GM12878 (cell line): ENCODE measurements around the gene NEFH. TPM values are rescaled to one million over a fixed set of nuclear protein-coding genes. Genes with fewer than 3 reads are reported as not detected.

Experiments
- ATF7 ChIP-seq: fragments of 450-650 bp; IDR thresholded peaks from 2 replicates; pipeline ENCODE4 v1.6.1; 2016; ENCODE audit warnings: low read depth, mild to moderate bottlenecking
- CHD1 ChIP-seq: IDR thresholded peaks from 2 replicates; pipeline ENCODE4 v1.6.1; 2012; ENCODE audit warnings: low read depth, low read length, improper control_type of control experiment
- FOS ChIP-seq: IDR thresholded peaks from 3 replicates; pipeline ENCODE4 v1.6.1; 2011; ENCODE audit warnings: borderline replicate concordance; ENCODE audit not compliant: insufficient read length; ENCODE audit errors: extremely low read depth
- KLF5 ChIP-seq: fragments of 450-650 bp; IDR thresholded peaks from 2 replicates; pipeline ENCODE4 v1.6.1; 2014; ENCODE audit warnings: mild to moderate bottlenecking; ENCODE audit not compliant: partially characterized antibody
- NR2F1 ChIP-seq: fragments of 450-650 bp; conservative IDR thresholded peaks from 2 replicates; pipeline ENCODE4 v1.6.1; 2017; ENCODE audit warnings: mild to moderate bottlenecking
- RAD21 ChIP-seq: IDR thresholded peaks from 2 replicates; pipeline ENCODE4 v1.6.1; 2011; ENCODE audit warnings: mild to moderate bottlenecking, low read depth, low read length, moderate library complexity; ENCODE audit not compliant: insufficient read depth
- RAD51 ChIP-seq: fragments of 450-650 bp; IDR thresholded peaks from 2 replicates; pipeline ENCODE4 v1.6.1; 2016; ENCODE audit warnings: moderate library complexity, mild to moderate bottlenecking, inconsistent platforms
- SUZ12 ChIP-seq: fragments of 200-600 bp; sonication (generic); IDR thresholded peaks from one replicate; pipeline ENCODE4 v1.6.1; 2018; ENCODE audit warnings: antibody characterized with exemption, mild to moderate bottlenecking; ENCODE audit not compliant: unreplicated experiment
- ZNF217 ChIP-seq: fragments of 450-650 bp; IDR thresholded peaks from 2 replicates; pipeline ENCODE4 v1.6.1; 2017; ENCODE audit warnings: antibody characterized with exemption, mild to moderate bottlenecking
- polyA plus RNA-seq, 11 experiments: library from polyadenylated mRNA; depleted of rRNA in 4 of 11; unstranded in 6 of 11; stranded (reverse) in 5 of 11; fragments of >200 nt; fragmentation: Nextera tagmentation in 4 of 11; fragmentation: Illumina TruSeq in 1 of 11; extraction: Ambion mirVana in 4 of 11; extraction: Trizol in 1 of 11; gene quantifications; 1 replicate in 1 of 11; 2 replicates in 10 of 11; pipeline versions ENCODE4 v1.2.1 to v1.2.3, GENCODE V29; 2011 to 2016; ENCODE audit warnings: inconsistent platforms in 2 of 11, missing spikeins in 2 of 11, low read depth in 1 of 11
- total RNA-seq, 4 experiments: library from RNA; depleted of rRNA in 3 of 4; stranded (reverse); fragments of >200 nt in 3 of 4; fragmentation: Illumina TruSeq in 1 of 4; extraction: Trizol in 1 of 4; gene quantifications; 2 replicates each; pipeline versions ENCODE4 v1.2.1 to v1.2.3, GENCODE V29; 2013 to 2021
- TF ChIP-seq, protein P1 (sequence below): fragments of 450-650 bp; IDR thresholded peaks from 2 replicates; pipeline ENCODE4 v1.6.1; 2017; ENCODE audit warnings: antibody characterized with exemption, mild to moderate bottlenecking, moderate library complexity
- TF ChIP-seq, protein P2 (sequence below): fragments of 450-650 bp; IDR thresholded peaks from 2 replicates; pipeline ENCODE4 v1.6.1; 2018; ENCODE audit warnings: mild to moderate bottlenecking, low read depth, moderate library complexity; ENCODE audit not compliant: partially characterized antibody
- TF ChIP-seq, protein P3 (sequence below), 3 experiments: IDR thresholded peaks in 2 of 3; conservative IDR thresholded peaks in 1 of 3; 2 replicates each; pipeline ENCODE4 v1.5.1; 2011; ENCODE audit warnings: low read depth in 3 of 3, low read length in 3 of 3, mild to moderate bottlenecking in 3 of 3, control low read depth in 2 of 3, moderate library complexity in 2 of 3, inconsistent platforms in 1 of 3, mixed read lengths in 1 of 3; ENCODE audit not compliant: control insufficient read depth in 2 of 3, insufficient read depth in 1 of 3; ENCODE audit errors: extremely low read depth in 1 of 3

NEFH gene
- total and polyA plus RNA-seq, 10 of the 15 experiments (the other 5 are each of a cell fraction or from before 2014, with no cell fraction given) = 0.02 to 0.25 (median 0.09) TPM

DNA sequence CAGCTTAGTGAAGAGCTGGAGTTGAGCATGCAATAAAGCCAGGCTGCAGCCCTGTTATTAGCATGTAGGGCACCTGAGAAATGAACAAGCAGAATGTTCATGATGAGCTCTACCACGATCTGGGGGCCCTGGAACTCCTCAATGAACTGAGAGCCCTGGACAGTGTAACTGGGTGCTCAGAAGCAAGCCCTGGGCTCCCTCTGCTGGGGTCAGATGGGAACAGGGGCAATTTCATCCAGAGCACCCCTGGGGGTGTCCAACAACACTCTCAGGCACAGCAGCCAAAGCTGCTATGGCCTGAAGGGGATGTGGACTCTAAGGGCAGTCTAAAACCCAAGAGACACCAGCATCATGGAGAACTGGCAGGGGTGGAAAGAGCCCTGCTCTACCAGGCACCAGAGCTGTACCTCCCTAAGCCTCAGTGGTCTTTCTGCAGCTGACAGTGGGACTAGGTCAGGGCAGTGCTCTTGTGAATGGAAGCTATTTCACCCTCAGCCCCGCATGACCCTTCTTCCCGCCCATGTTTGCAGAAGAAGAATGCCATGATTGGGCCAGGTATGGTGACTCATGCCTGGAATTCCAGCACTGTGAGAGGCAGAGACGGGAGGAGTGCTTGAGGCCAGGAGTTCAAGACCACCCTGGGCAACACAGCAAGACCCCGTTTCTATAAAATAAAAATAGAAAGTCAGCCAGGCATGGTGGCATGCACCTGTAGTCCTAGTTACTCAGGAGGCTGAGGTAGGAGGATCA is 44.6 kb downstream of the NEFH start (continued):
- TF ChIP-seq, protein P1, sequence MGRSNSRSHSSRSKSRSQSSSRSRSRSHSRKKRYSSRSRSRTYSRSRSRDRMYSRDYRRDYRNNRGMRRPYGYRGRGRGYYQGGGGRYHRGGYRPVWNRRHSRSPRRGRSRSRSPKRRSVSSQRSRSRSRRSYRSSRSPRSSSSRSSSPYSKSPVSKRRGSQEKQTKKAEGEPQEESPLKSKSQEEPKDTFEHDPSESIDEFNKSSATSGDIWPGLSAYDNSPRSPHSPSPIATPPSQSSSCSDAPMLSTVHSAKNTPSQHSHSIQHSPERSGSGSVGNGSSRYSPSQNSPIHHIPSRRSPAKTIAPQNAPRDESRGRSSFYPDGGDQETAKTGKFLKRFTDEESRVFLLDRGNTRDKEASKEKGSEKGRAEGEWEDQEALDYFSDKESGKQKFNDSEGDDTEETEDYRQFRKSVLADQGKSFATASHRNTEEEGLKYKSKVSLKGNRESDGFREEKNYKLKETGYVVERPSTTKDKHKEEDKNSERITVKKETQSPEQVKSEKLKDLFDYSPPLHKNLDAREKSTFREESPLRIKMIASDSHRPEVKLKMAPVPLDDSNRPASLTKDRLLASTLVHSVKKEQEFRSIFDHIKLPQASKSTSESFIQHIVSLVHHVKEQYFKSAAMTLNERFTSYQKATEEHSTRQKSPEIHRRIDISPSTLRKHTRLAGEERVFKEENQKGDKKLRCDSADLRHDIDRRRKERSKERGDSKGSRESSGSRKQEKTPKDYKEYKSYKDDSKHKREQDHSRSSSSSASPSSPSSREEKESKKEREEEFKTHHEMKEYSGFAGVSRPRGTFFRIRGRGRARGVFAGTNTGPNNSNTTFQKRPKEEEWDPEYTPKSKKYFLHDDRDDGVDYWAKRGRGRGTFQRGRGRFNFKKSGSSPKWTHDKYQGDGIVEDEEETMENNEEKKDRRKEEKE = no peak
- TF ChIP-seq FOS (no peak), ZNF217 (no peak), CHD1 (no peak), ATF7 (no peak), KLF5 (no peak), RAD51 (no peak), SUZ12 (no peak), RAD21 (peak; percentile 70), NR2F1 (no peak)
- TF ChIP-seq, protein P2, sequence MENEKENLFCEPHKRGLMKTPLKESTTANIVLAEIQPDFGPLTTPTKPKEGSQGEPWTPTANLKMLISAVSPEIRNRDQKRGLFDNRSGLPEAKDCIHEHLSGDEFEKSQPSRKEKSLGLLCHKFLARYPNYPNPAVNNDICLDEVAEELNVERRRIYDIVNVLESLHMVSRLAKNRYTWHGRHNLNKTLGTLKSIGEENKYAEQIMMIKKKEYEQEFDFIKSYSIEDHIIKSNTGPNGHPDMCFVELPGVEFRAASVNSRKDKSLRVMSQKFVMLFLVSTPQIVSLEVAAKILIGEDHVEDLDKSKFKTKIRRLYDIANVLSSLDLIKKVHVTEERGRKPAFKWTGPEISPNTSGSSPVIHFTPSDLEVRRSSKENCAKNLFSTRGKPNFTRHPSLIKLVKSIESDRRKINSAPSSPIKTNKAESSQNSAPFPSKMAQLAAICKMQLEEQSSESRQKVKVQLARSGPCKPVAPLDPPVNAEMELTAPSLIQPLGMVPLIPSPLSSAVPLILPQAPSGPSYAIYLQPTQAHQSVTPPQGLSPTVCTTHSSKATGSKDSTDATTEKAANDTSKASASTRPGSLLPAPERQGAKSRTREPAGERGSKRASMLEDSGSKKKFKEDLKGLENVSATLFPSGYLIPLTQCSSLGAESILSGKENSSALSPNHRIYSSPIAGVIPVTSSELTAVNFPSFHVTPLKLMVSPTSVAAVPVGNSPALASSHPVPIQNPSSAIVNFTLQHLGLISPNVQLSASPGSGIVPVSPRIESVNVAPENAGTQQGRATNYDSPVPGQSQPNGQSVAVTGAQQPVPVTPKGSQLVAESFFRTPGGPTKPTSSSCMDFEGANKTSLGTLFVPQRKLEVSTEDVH = no peak
- TF ChIP-seq, protein P3, sequence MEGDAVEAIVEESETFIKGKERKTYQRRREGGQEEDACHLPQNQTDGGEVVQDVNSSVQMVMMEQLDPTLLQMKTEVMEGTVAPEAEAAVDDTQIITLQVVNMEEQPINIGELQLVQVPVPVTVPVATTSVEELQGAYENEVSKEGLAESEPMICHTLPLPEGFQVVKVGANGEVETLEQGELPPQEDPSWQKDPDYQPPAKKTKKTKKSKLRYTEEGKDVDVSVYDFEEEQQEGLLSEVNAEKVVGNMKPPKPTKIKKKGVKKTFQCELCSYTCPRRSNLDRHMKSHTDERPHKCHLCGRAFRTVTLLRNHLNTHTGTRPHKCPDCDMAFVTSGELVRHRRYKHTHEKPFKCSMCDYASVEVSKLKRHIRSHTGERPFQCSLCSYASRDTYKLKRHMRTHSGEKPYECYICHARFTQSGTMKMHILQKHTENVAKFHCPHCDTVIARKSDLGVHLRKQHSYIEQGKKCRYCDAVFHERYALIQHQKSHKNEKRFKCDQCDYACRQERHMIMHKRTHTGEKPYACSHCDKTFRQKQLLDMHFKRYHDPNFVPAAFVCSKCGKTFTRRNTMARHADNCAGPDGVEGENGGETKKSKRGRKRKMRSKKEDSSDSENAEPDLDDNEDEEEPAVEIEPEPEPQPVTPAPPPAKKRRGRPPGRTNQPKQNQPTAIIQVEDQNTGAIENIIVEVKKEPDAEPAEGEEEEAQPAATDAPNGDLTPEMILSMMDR (IDR thresholded peaks at IDR 0.05 in 2 of 3, conservative IDR thresholded peaks at IDR 0.05 in 1 of 3; ENCODE audit: control insufficient read depth in 2 of 3, extremely low read depth in 1 of 3, insufficient read depth in 1 of 3, low read depth in 3 of 3, low read length in 3 of 3) = peak; percentile 53 to 61 (median 55); a peak in 5 of 6 replicates
- TF ChIP-seq, all 136 proteins: peak for 3
